NOMO-1 treated with DMSO at 0.1 percent for 48 hours (cell line): ENCODE results near the gene LARP4B.
"Not testable (repeated sequence)": the region's sequence is repeated elsewhere in the genome, so short reads cannot be mapped to it uniquely, and the experiment has no call there.

Source experiments
- DNase-seq: peaks from one replicate; lab custom pipeline; 2025; ENCODE audit not compliant: unreplicated experiment; lab: John Stamatoyannopoulos, UW

LARP4B gene

DNA sequence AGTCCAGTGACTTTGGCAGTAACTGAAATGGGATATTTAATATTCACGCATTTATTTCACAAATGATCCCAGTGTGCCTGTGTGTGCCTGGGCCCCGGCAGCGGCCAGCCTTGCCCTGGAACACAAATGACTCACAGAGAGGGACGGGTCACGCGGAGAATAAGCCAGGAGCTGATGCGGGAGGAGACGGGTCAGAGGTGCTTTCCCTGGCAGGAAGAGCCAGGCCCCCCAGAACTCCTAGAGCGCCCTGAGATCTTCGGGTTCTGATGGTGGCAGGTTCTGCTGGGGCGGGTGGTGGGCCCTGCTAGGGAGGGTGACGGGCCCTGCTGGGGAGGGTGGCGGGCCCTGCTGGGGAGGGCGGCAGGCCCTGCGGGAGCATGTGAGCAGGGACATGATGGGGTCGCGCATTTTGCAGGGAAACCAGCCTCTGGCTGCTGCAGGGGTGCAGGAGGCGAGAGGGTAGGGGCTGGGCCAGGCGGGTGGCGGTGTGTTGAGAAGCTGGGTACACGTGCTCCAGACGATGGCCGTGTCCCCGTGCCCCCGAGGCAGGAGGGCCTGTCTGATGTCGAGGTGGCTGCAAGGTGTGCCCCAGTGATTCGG is 157.8 kb downstream of the LARP4B start:
- no peak for DNase-seq

DNA sequence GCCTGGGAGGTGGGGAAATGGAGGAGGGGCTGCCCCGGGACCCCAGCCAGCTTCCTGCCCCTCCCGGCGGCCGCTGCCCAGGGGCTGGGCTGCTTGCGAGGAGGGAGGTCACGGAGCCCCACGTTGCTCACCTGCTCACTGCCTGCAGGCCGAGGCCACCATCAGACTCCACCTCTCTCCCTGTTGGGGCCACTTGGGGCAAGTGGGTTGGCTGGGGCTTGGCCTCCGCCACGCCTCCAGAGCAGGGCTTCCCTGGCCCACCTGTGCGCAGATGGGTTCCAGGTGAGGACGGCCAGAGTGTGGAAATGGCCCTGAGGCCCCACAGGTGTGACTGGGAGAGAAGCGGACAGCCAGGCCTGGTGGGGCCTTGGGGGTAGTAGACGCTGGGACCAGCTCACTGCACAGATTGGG is 159.3 kb downstream of the LARP4B start:
- DNase-seq: no peak

DNA sequence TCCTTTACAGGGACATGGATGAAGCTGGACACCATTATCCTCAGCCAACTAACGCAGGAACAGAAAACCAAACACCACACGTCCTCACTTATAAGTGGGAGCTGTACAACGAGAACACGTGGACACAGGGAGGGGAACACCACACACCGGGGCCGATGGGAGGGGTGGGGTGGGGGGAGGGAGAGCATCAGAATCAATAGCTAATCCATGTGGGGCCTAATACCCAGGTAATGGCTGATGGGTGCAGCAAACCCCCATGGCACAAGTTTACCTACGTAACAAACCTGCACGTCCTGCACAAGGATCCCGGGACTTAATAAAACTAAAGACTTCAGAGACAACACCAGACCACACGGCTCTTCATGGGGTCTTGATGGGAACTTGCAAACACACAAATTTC is 159.9 kb downstream of the LARP4B start:
- DNase-seq: no peak

DNA sequence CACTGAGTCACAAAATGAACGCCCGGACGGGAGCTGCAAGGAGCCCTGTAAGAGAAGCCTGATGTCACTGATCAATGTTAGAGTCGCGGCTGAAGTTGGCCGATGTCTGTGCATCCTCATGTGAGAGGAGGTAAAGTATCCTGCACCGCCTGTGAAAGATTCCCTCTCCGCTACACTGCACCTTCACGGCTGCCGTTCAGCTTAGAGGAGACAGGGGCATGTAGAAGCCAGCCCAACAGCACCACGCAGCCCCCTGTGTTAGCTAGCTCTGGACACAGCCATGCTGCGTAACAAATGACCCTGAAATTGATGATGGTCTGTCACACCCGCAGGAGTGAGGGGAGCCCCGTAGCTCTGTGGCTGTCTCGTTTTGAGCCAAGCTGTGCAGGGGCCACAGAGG is 160.5 kb downstream of the LARP4B start:
- no peak for DNase-seq

DNA sequence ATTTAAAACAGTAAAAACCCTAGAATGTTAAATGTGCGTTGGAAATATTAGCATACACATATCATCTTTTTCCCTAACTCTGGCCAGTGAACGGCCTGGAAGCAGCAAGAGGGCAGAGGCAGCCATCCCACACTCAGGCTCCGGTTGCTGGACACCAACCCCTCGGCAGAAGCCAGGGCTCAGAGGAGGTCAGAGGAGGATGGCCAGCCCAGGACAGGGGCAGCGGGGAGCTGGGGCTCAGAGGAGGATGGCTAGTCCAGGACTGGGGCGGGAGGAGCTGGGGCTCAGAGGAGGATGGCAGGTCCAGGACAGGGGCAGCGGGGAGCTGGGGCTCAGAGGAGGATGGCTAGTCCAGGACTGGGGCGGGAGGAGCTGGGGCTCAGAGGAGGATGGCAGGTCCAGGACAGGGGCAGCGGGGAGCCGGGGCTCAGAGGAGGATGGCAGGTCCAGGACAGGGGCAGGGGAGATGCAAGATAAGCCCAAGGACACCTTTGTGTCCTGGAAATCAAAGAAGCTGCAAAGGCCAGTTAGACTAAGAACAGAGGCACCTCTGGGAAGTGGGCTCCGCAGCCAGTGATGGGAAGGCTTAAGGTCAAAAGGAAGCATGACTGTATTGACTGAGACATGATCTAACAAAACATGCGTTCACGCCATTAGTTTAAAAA is 161.3 kb downstream of the LARP4B start:
- not testable (repeated sequence) for DNase-seq

DNA sequence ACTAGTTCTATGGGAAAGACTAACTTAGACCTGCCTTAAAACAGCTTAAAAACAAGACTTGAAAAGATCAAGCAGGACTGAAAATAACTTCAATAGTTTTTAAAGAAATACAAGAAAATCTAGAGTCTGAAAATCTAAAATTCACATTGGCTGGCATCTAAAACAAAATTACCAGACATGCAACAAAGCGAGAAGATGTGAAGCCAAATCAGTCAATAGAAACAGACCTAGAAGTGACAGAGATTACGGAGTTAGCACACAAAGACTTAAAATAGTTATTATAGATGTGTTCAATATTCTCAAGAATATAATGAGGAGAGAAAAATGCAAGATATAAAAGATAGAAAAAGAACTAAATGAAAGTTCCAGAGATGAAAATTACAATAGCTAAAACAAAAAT is 163.7 kb downstream of the LARP4B start:
- DNase-seq: no peak

DNA sequence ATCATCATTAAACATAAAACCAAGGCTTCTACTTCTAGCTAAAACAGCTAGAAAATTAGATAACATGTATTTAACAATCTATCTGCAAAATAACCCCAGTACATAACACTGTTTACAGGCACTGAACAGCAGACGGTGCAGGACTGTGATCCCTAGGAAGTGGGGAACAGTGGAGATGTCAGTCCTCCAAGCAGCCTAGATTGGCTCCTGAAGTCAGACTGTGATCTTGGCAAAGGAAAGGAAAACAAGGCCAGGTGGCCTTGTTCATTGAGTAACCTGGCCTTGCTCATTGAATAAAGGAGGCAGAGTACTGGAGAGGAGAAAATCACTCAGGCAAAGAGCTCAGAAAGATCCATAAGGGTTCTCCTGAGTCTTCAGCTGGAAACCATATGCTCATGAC is 164.3 kb downstream of the LARP4B start:
- no peak for DNase-seq

DNA sequence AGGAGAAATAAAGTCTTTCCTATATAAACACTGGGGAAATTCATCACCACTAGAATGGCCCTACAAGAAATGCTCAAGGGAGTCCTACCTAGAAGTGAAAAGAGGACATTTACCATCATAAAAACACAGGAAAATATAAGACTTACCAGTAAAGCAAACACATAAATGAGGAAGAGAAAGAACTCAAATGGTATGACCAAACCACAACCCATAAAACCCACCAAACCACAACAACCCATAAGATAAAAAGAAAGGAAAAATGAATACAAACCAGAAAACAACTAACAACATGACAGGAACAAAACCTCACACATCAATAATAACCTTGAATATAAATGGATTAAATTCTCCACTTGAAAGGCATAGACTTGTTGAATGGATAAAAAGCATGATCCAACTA is 170.1 kb downstream of the LARP4B start:
- peak; percentile 65 for DNase-seq

DNA sequence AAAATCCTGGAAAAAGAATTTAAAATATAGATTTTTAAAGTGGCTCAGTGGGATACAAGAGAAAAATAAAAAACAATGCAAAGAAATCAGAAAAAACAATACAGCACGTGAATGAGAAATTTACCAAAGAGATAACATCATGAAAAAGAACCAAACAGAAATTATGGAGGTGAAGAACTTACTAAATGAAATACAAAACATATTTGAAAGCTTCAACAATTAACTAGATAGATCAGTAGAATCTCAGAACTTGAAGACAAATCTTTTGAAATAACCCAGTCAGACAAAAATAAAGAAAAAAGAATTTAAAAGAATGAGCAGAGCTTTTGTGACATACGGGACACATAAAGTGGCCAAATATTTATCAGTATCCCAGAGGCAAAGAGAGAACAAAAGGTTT is 170.9 kb downstream of the LARP4B start:
- no peak for DNase-seq

DNA sequence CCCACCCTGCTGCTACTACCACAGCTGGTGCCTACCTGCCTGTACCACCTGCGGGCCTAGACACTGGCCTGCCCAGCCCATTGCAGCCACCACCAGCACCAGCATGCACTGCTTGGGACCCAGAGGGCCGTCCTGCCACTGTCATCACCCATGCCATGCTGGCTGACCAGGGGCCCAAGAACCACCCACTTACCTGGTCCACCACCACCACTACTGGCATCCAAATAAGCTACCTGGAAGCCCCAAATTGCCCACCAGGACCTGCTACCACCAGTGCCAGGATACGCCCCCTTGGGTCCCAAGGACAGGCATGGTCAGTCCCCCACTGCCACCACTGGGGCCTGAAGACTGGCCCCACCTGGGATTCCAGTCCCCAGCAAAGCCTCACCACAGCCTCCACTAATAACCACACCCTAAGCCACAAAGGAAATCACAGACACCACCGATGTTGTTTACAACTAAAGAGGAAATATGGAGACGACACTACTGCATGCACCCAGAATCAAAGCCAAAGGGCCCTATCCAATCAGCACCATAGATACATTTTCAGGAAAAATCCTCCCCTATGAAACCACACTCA is 171.5 kb downstream of the LARP4B start:
- no peak for DNase-seq
